Gastrocnemius medialis (tissue), 4 donors: Measurements from ENCODE around the gene MEIOB. TPM values are rescaled to one million over a fixed set of nuclear protein-coding genes. Genes with fewer than 3 reads are reported as not detected.

Experiments
- ATAC-seq, 2 donors: fragments of 150-250 bp; one replicate each; pipeline ENCODE4 v1.9.1; 2016
- DNase-seq, 2 donors: peaks; one replicate each; pipeline ENCODE4 v3.0.0-alpha.2; 2019
- H3K27ac ChIP-seq, 4 donors: fragments of 200-600 bp; sonication (generic); 1 replicate in 1 of 4; 2 replicates in 3 of 4; pipeline ENCODE4 v1.5.1; 2016 to 2018; ENCODE audit warnings: mild to moderate bottlenecking in 2 of 4, moderate library complexity in 1 of 4
- H3K27me3 ChIP-seq, 3 donors: fragments of 200-600 bp; sonication (generic) in 2 of 3; 1 replicate in 1 of 3; 2 replicates in 2 of 3; pipeline versions ENCODE4 v1.5.1 to v1.6.0; 2016 to 2019; ENCODE audit warnings: mild to moderate bottlenecking in 1 of 3, moderate library complexity in 1 of 3
- H3K36me3 ChIP-seq, 2 donors: fragments of 200-600 bp; sonication (generic) in 1 of 2; one replicate each; pipeline ENCODE4 v1.5.1; 2017 to 2018
- H3K4me1 ChIP-seq, 2 donors: fragments of 200-600 bp; sonication (generic) in 1 of 2; one replicate each; pipeline ENCODE4 v1.5.1; 2016 to 2017; ENCODE audit warnings: mild to moderate bottlenecking in 2 of 2
- H3K4me3 ChIP-seq, 4 donors: fragments of 200-600 bp; sonication (generic) in 3 of 4; 1 replicate in 1 of 4; 2 replicates in 3 of 4; pipeline ENCODE4 v1.5.1; 2016 to 2019; ENCODE audit warnings: mild to moderate bottlenecking in 2 of 4
- H3K9me3 ChIP-seq, 3 donors: fragments of 200-600 bp; sonication (generic) in 2 of 3; 1 replicate in 1 of 3; 2 replicates in 2 of 3; pipeline ENCODE4 v1.5.1; 2016 to 2019
- POLR2A ChIP-seq, 2 donors: fragments of 450-650 bp; IDR thresholded peaks; one replicate each; pipeline ENCODE4 v1.6.1; 2017; ENCODE audit warnings: antibody characterized with exemption in 2 of 2, mild to moderate bottlenecking in 2 of 2, moderate library complexity in 2 of 2
- in situ Hi-C, 4 donors: fragments of 200-750 bp; cut with MboI; loops; one replicate each; pipeline versions ENCODE4 v1.15.0 to v1.8.0; 2017; ENCODE audit warnings: low sequenced_read_pairs in 4 of 4
- intact Hi-C: fragments of 100-400 bp; cut with DNase I; formaldehyde crosslinking; loops from one replicate; pipeline ENCODE4 v1.15.1; 2023; ENCODE audit warnings: low total_unique reads
- total RNA-seq, 4 donors: library from RNA; depleted of rRNA; stranded (reverse); fragments of >200 nt; gene quantifications; one replicate each; pipeline versions ENCODE4 v1.1.0 to v1.2.3, GENCODE V29; 2016
- TF ChIP-seq, protein P1 (sequence below), 5 experiments: fragments of 450-650 bp in 3 of 5; fragments of 200-600 bp in 2 of 5; sonication (generic) in 2 of 5; IDR thresholded peaks in 4 of 5; conservative IDR thresholded peaks in 1 of 5; 1 replicate in 4 of 5; 2 replicates in 1 of 5; pipeline ENCODE4 v1.5.1; 2016 to 2019; ENCODE audit warnings: antibody characterized with exemption in 5 of 5, mild to moderate bottlenecking in 3 of 5, moderate library complexity in 3 of 5

Gene MEIOB
- total RNA-seq, 4 donors from 2014 or later: not detected

GRCh38 chr16:1912215-1912543 lies 40.2 kb upstream of the MEIOB start:
- DNase-seq: no peak
- intact Hi-C loops (no loop called here), in situ Hi-C loops (no loop called here)
- H3K4me1 ChIP-seq: no peaks in the 10 kb centered on the region
- H3K27me3 ChIP-seq: peaks cover 23 to 53% (median 42%) of the 10 kb centered on the region in 3 donors
- no peak overlapping the region for H3K27ac ChIP-seq
- H3K9me3 ChIP-seq: no peaks in the 10 kb centered on the region
- ATAC-seq: no peak
- H3K4me3 ChIP-seq: no peak overlapping the region
- TF ChIP-seq POLR2A (IDR thresholded peaks at IDR 0.05): no peak
- TF ChIP-seq, protein P1, sequence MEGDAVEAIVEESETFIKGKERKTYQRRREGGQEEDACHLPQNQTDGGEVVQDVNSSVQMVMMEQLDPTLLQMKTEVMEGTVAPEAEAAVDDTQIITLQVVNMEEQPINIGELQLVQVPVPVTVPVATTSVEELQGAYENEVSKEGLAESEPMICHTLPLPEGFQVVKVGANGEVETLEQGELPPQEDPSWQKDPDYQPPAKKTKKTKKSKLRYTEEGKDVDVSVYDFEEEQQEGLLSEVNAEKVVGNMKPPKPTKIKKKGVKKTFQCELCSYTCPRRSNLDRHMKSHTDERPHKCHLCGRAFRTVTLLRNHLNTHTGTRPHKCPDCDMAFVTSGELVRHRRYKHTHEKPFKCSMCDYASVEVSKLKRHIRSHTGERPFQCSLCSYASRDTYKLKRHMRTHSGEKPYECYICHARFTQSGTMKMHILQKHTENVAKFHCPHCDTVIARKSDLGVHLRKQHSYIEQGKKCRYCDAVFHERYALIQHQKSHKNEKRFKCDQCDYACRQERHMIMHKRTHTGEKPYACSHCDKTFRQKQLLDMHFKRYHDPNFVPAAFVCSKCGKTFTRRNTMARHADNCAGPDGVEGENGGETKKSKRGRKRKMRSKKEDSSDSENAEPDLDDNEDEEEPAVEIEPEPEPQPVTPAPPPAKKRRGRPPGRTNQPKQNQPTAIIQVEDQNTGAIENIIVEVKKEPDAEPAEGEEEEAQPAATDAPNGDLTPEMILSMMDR (IDR thresholded peaks at IDR 0.05 in 4 of 5, conservative IDR thresholded peaks at IDR 0.05 in 1 of 5): no peak
- H3K36me3 ChIP-seq: no peaks in the 10 kb centered on the region

- Histone ChIP-seq H3K36me3 (no peaks in the 10 kb centered on the region), H3K27ac (no peak overlapping the region), H3K4me3 (no peak overlapping the region), H3K4me1 (no peaks in the 10 kb centered on the region), H3K9me3 (no peaks in the 10 kb centered on the region), H3K27me3 (peaks cover 21 to 53% (median 37%) of the 10 kb centered on the region in 3 donors)
- in situ Hi-C loops: no loop called here
- ATAC-seq (no peak), DNase-seq (no peak)
- TF ChIP-seq, protein P1 (IDR thresholded peaks at IDR 0.05 in 4 of 5, conservative IDR thresholded peaks at IDR 0.05 in 1 of 5): no peak
- TF ChIP-seq POLR2A (IDR thresholded peaks at IDR 0.05): no peak
- intact Hi-C loops: no loop called here
These were observed 39.7 kb upstream of the MEIOB start for GRCh38 chr16:1911467-1912214.

GRCh38 chr16:1909561-1910231 lies 37.7 kb upstream of the MEIOB start:
- H3K27me3 ChIP-seq: peaks cover 19 to 49% (median 24%) of the 10 kb centered on the region in 3 donors
- no peak overlapping the region for H3K4me3 ChIP-seq
- intact Hi-C loops: no loop called here
- no peaks in the 10 kb centered on the region for H3K36me3 ChIP-seq
- TF ChIP-seq, protein P1 (IDR thresholded peaks at IDR 0.05 in 4 of 5, conservative IDR thresholded peaks at IDR 0.05 in 1 of 5): no peak
- no peak for TF ChIP-seq POLR2A (IDR thresholded peaks at IDR 0.05)
- no peaks in the 10 kb centered on the region for H3K4me1 ChIP-seq
- H3K27ac ChIP-seq: no peak overlapping the region
- DNase-seq (no peak), ATAC-seq (no peak)
- in situ Hi-C loops: no loop called here
- no peaks in the 10 kb centered on the region for H3K9me3 ChIP-seq

DNA sequence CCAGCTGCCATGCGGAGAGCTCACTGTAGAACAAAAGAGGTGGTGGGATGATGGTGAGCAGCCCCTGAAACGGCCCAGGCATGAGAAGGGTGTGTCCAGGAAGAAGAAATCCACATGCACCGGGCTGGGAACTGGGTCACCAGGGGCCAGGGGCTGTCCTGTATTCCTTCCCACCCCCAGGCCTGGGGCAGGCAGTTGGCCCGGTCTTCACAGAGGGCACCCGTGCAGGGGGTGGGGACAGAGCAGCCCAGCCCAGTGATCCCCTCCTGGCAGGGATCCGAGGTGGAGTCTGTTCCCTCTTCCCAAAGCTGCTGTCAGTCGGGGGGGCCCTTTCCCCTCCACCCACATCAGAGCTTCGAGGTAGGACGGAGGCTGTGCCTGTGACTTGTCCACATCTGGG lies 37.0 kb upstream of the MEIOB start:
- ATAC-seq: no peak
- DNase-seq: no peak
- Histone ChIP-seq H3K4me3 (no peak overlapping the region), H3K27me3 (peaks cover 18 to 47% (median 26%) of the 10 kb centered on the region in 3 donors), H3K27ac (no peak overlapping the region), H3K9me3 (no peaks in the 10 kb centered on the region), H3K36me3 (no peaks in the 10 kb centered on the region), H3K4me1 (no peaks in the 10 kb centered on the region)
- intact Hi-C loops (no loop called here), in situ Hi-C loops (no loop called here)
- TF ChIP-seq POLR2A (IDR thresholded peaks at IDR 0.05): no peak
- TF ChIP-seq, protein P1 (IDR thresholded peaks at IDR 0.05 in 4 of 5, conservative IDR thresholded peaks at IDR 0.05 in 1 of 5): no peak
